Measurements from ENCODE around the gene MACROD2.

DNA sequence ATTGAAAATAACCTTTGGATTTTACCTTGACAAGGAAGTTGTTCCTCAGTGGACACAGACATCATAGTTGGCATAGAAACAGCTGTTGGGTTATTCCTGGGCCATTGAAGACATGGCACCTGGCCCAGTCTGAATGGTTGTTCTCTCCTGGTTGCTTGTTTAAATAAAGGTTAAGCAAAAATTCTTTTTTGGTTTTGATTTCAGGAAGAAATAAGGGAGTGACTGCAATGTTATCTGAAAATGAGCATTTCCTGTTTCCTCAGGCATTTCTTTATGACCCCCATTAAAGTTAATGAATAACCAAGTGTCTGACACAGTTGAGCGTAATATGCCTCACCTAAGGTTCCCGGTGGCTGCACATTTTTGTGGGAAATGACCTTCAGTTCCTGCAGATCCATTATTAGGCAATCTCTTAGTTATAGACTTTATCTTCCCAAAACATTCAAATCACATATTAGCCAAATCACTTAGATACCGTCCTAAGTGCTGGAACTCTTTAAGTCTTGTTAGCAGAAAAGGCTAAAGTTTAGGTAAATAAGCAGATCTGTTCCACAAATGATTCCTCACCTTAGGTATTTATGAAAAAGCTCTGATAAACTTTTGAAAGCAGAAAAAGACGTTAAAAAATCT is 990.8 kb downstream of the MACROD2 start:
- TF ChIP-seq POLR2A (IDR thresholded peaks at IDR 0.05) (no peak), EP300 (IDR thresholded peaks at IDR 0.05) (peak in 1 of 2 donors; percentile 58)
- TF ChIP-seq, protein P1, sequence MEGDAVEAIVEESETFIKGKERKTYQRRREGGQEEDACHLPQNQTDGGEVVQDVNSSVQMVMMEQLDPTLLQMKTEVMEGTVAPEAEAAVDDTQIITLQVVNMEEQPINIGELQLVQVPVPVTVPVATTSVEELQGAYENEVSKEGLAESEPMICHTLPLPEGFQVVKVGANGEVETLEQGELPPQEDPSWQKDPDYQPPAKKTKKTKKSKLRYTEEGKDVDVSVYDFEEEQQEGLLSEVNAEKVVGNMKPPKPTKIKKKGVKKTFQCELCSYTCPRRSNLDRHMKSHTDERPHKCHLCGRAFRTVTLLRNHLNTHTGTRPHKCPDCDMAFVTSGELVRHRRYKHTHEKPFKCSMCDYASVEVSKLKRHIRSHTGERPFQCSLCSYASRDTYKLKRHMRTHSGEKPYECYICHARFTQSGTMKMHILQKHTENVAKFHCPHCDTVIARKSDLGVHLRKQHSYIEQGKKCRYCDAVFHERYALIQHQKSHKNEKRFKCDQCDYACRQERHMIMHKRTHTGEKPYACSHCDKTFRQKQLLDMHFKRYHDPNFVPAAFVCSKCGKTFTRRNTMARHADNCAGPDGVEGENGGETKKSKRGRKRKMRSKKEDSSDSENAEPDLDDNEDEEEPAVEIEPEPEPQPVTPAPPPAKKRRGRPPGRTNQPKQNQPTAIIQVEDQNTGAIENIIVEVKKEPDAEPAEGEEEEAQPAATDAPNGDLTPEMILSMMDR (IDR thresholded peaks at IDR 0.05), result no peak

Data from tibial nerve (tissue), 4 donors.